K562 (cell line): ENCODE measurements around the gene CASKIN2. TPM values are rescaled to one million over a fixed set of nuclear protein-coding genes. Genes with fewer than 3 reads are reported as not detected.

ENCODE experiments used
- ARHGAP35 ChIP-seq: fragments of 450-650 bp; IDR thresholded peaks from 2 replicates; pipeline ENCODE4 v1.6.1; 2018; ENCODE audit not compliant: partially characterized antibody
- CBX3 ChIP-seq, 2 experiments: IDR thresholded peaks; 1 replicate in 1 of 2; 2 replicates in 1 of 2; pipeline ENCODE4 v1.6.1; 2012; ENCODE audit warnings: inconsistent platforms in 2 of 2, low read length in 2 of 2, borderline replicate concordance in 1 of 2, control low read depth in 1 of 2
- CCAR2 ChIP-seq: fragments of 200-400 bp; formaldehyde crosslinking; IDR thresholded peaks from 2 replicates; pipeline ENCODE4 v1.6.1; 2017; ENCODE audit warnings: mild to moderate bottlenecking, low read depth, low read length
- DDX20 ChIP-seq: fragments of 450-650 bp; IDR thresholded peaks from 2 replicates; pipeline ENCODE4 v1.6.1; 2016; ENCODE audit warnings: missing genetic modification characterization, low read depth, mild to moderate bottlenecking, missing compliant biosample characterization, moderate library complexity
- ESRRB ChIP-seq: fragments of 250-450 bp; sonication (Bioruptor Pico); IDR thresholded peaks from 2 replicates; pipeline ENCODE4 v1.5.0; 2020; ENCODE audit warnings: mild to moderate bottlenecking, moderate library complexity, borderline replicate concordance
- KDM2B ChIP-seq: fragments of 250-450 bp; sonication (Bioruptor Pico); IDR thresholded peaks from 2 replicates; pipeline ENCODE4 v1.8.0; 2021; ENCODE audit warnings: mild to moderate bottlenecking, moderate library complexity
- NBN ChIP-seq: fragments of 450-650 bp; IDR thresholded peaks from 2 replicates; pipeline ENCODE4 v1.6.1; 2016; ENCODE audit warnings: low read depth, mild to moderate bottlenecking
- NCOR1 ChIP-seq: fragments of 450-650 bp; IDR thresholded peaks from 2 replicates; pipeline ENCODE4 v1.6.1; 2016; ENCODE audit warnings: mild to moderate bottlenecking, moderate library complexity
- NFXL1 ChIP-seq: fragments of 450-650 bp; formaldehyde crosslinking; IDR thresholded peaks from 2 replicates; pipeline ENCODE4 v1.4.0; 2021; ENCODE audit warnings: mild to moderate bottlenecking
- PRMT5 ChIP-seq: sonication (generic); formaldehyde crosslinking; IDR thresholded peaks from 2 replicates; pipeline ENCODE4 v1.5.0; 2020; ENCODE audit warnings: missing genetic modification reagents
- PRPF4 ChIP-seq: fragments of 200-400 bp; formaldehyde crosslinking; IDR thresholded peaks from one replicate; pipeline ENCODE4 v1.6.1; 2017; ENCODE audit warnings: low read length, low read depth, mild to moderate bottlenecking; ENCODE audit not compliant: insufficient read depth, poor library complexity, severe bottlenecking
- SAFB2 ChIP-seq: fragments of 200-400 bp; formaldehyde crosslinking; IDR thresholded peaks from 2 replicates; pipeline ENCODE4 v1.6.1; 2018; ENCODE audit warnings: borderline replicate concordance, low read length, low read depth, moderate library complexity; ENCODE audit not compliant: severe bottlenecking
- WHSC1 ChIP-seq: IDR thresholded peaks from one replicate; pipeline ENCODE4 v1.6.1; 2012; ENCODE audit warnings: low read length, control low read depth, inconsistent platforms
- ZNF23 ChIP-seq: fragments of 250-450 bp; sonication (Bioruptor Pico); IDR thresholded peaks from 2 replicates; pipeline ENCODE4 v1.4.0; 2020; ENCODE audit warnings: mild to moderate bottlenecking
- ZNF589 ChIP-seq: fragments of 200-800 bp; sonication (Bioruptor generic); IDR thresholded peaks from 2 replicates; pipeline ENCODE4 v1.6.1; 2016; ENCODE audit warnings: low read depth, missing genetic modification characterization, missing compliant biosample characterization
- polyA plus RNA-seq, 8 experiments: library from polyadenylated mRNA; depleted of rRNA in 4 of 8; stranded (reverse) in 5 of 8; unstranded in 3 of 8; fragments of >200 nt; fragmentation: Nextera tagmentation in 2 of 8; fragmentation: Illumina TruSeq in 1 of 8; extraction: Ambion mirVana in 2 of 8; extraction: Trizol in 1 of 8; gene quantifications; 2 replicates each; pipeline versions ENCODE4 v1.2.1 to v1.2.3, GENCODE V29; 2011 to 2014; ENCODE audit warnings: inconsistent platforms in 1 of 8, missing spikeins in 1 of 8
- total RNA-seq, 7 experiments: library from RNA; depleted of rRNA in 6 of 7; stranded (reverse); fragments of >200 nt in 6 of 7; fragmentation: Illumina TruSeq in 2 of 7; extraction: Trizol in 2 of 7; gene quantifications; 2 replicates each; pipeline versions ENCODE4 v1.2.1 to v1.2.3, GENCODE V29; 2011 to 2021; ENCODE audit warnings: low replicate concordance in 1 of 7
- TF ChIP-seq, protein P1 (sequence below): fragments of 250-450 bp; sonication (Bioruptor Pico); IDR thresholded peaks from 2 replicates; pipeline ENCODE4 v1.5.0; 2021; ENCODE audit warnings: mild to moderate bottlenecking, moderate library complexity
- TF ChIP-seq, protein P2 (sequence below), 2 experiments: fragments of 450-650 bp; IDR thresholded peaks; 2 replicates each; pipeline ENCODE4 v1.6.1; 2016
- TF ChIP-seq, protein P3 (sequence below): fragments of 250-450 bp; sonication (Bioruptor Pico); IDR thresholded peaks from 2 replicates; pipeline ENCODE4 v1.5.0; 2022; ENCODE audit warnings: mild to moderate bottlenecking
- TF ChIP-seq, protein P4 (sequence below): sonication (generic); formaldehyde crosslinking; IDR thresholded peaks from 2 replicates; pipeline ENCODE4 v1.8.0; 2022; ENCODE audit warnings: missing genetic modification reagents, mild to moderate bottlenecking, borderline replicate concordance
- TF ChIP-seq, protein P5 (sequence below): sonication (generic); IDR thresholded peaks from 2 replicates; pipeline ENCODE4 v1.6.1; 2016

CASKIN2 gene
- total and polyA plus RNA-seq, 9 of the 15 experiments (the other 6 are each of a cell fraction or from before 2014, with no cell fraction given): 0.01 to 12.2 (median 2.1) TPM

DNA sequence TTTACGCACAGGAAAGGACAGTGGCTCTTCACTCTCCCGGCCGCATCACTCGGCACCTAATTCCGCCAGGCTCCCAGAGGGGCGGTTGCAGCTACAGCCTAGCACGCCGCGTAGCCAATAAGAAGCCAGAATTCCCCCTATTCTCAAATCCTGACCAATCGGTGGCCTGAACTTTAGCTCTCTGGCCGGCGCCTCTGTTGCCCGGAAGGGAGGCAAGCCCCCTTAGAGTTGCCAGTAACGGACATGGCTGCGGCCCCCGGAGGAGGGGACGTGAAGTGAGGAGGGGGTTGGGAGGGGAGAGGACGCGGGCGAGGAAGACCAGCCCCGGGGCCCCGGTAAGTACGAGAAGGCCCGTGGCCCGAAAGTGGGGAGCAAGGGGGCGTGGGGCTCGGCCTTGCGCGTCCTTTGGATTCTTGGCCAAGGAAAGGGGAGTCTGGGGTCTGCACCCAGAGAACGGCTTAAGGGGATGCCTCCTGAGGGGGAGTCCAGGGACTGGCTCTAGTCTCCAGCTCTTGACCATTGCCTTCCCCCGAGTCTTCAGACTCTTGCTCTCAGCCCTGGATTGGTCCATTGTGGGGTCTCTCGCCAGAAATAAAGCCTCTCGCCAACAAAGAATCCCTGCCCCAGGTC lies 58.8 kb downstream of the CASKIN2 start, which contains the start of gene TMEM94 (continued):
- no peak for TF ChIP-seq WHSC1
- TF ChIP-seq PRMT5 (CRISPR knock-in tag): no peak
- TF ChIP-seq, protein P1, sequence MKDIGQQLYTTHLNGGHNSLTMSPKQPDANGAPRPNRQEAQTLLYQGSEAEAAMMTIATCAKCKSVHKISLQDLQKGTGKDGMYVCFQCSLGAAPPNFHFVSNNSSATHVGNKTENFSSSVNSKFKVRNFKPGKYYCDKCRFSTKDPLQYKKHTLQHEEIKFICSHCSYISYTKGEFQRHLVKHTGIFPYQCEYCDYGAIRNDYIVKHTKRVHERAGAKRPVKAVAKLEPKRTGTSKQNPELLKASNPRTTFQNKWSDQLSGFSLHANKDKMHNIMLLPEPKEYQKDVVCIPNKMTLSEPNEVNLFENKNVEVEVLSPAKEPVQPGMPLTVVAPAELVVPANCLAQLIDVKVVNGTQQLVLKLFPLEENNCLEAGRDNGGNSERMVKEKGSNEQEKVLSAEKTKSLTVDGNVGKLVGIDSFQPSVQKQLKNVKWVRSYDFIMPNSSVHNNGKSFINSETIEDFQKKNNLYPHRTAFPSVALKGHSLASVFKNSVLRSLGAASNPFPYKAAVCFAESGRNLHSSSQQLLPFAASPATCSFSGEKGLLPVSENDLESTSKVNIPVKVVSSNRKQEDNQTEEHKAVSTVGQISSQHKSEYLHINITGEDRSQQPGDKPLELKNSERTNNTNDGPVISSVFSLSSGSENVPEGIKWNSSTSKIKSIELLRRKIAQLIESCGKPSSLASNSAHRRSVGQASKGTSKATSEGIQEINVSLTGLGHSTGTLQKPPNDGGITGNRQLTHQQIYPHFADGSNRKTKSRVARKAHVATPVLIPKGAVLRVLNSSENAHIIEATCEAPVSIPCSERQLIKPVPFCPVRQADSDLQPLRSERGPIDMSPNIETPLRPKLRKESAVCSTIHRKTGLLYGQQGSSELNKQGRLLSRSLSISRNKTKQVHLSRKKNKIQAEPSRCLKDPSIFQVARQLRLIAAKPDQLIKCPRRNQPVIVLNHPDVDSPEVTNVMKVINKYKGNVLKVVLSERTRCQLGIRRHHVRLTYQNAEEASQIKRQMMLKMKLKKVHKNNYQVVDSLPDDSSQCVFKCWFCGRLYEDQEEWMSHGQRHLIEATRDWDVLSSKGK (CRISPR knock-in tag): no peak
- TF ChIP-seq ESRRB (CRISPR knock-in tag): no peak
- no peak for TF ChIP-seq PRPF4
- no peak for TF ChIP-seq CCAR2
- TF ChIP-seq ZNF23 (CRISPR knock-in tag): no peak
- no peak for TF ChIP-seq NBN
- peak; percentile 26; the same call in 1 of the 2 replicates for TF ChIP-seq ZNF589 (CRISPR knock-in tag)
- TF ChIP-seq CBX3 (IDR thresholded peaks at IDR 0.05; ENCODE audit: borderline replicate concordance in 1 of 2, low read length in 2 of 2): no peak
- TF ChIP-seq ARHGAP35: no peak
- TF ChIP-seq NCOR1: no peak
- TF ChIP-seq, protein P2, sequence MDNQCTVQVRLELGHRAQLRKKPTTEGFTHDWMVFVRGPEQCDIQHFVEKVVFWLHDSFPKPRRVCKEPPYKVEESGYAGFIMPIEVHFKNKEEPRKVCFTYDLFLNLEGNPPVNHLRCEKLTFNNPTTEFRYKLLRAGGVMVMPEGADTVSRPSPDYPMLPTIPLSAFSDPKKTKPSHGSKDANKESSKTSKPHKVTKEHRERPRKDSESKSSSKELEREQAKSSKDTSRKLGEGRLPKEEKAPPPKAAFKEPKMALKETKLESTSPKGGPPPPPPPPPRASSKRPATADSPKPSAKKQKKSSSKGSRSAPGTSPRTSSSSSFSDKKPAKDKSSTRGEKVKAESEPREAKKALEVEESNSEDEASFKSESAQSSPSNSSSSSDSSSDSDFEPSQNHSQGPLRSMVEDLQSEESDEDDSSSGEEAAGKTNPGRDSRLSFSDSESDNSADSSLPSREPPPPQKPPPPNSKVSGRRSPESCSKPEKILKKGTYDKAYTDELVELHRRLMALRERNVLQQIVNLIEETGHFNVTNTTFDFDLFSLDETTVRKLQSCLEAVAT (IDR thresholded peaks at IDR 0.05): peak in 1 of 2 experiments; percentile 97; a peak in 2 of 4 replicates
- TF ChIP-seq, protein P3, sequence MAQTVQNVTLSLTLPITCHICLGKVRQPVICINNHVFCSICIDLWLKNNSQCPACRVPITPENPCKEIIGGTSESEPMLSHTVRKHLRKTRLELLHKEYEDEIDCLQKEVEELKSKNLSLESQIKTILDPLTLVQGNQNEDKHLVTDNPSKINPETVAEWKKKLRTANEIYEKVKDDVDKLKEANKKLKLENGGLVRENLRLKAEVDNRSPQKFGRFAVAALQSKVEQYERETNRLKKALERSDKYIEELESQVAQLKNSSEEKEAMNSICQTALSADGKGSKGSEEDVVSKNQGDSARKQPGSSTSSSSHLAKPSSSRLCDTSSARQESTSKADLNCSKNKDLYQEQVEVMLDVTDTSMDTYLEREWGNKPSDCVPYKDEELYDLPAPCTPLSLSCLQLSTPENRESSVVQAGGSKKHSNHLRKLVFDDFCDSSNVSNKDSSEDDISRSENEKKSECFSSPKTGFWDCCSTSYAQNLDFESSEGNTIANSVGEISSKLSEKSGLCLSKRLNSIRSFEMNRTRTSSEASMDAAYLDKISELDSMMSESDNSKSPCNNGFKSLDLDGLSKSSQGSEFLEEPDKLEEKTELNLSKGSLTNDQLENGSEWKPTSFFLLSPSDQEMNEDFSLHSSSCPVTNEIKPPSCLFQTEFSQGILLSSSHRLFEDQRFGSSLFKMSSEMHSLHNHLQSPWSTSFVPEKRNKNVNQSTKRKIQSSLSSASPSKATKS (CRISPR knock-in tag): no peak
- no peak for TF ChIP-seq SAFB2
- TF ChIP-seq NFXL1 (CRISPR knock-in tag): no peak
- TF ChIP-seq KDM2B (CRISPR knock-in tag): no peak
- TF ChIP-seq, protein P4, sequence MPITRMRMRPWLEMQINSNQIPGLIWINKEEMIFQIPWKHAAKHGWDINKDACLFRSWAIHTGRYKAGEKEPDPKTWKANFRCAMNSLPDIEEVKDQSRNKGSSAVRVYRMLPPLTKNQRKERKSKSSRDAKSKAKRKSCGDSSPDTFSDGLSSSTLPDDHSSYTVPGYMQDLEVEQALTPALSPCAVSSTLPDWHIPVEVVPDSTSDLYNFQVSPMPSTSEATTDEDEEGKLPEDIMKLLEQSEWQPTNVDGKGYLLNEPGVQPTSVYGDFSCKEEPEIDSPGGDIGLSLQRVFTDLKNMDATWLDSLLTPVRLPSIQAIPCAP (CRISPR knock-in tag): no peak
- TF ChIP-seq, protein P5, sequence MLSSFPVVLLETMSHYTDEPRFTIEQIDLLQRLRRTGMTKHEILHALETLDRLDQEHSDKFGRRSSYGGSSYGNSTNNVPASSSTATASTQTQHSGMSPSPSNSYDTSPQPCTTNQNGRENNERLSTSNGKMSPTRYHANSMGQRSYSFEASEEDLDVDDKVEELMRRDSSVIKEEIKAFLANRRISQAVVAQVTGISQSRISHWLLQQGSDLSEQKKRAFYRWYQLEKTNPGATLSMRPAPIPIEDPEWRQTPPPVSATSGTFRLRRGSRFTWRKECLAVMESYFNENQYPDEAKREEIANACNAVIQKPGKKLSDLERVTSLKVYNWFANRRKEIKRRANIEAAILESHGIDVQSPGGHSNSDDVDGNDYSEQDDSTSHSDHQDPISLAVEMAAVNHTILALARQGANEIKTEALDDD: no peak
- TF ChIP-seq DDX20: no peak
